ENCODE measurements around the gene ATXN1.

ATXN1 gene

DNA sequence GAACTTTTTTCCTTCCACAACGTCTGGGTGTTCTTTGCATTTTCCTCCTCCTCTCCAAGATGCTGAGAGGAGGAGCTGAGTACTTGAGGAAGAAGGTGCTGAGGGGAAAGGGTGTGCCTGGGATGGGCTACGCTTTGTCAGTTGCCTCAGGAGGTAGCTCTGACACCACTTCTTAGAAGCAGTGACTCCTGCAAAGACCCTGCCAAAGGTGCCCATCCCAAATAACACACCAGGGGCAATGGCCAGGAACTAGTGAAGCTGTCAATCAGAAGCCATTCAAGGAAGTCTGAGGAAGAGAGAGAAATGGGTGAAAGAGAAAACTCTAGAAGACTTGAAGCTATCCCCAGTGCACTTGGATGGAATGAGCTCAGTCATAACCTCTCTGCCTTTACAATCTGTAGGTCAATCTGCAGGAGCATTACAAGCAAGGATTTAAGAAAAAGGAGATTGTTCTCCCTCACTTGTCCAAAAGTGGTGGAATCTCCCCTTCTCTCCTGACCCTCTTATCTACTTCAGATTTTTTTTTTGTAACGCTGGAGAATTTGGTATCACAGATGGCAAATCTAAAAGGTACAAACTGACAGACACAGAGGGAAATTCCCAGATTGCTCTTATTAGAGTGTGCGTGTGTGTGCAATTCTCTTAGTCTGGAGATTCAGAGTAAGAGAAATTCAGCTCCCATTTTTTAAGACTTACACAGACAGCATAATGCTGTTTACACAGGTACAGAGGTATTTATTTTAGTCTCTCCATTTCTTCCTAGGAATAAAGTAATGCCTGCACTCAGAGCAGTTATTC is 280.3 kb downstream of the ATXN1 start:
- no peak for DNase-seq (ENCODE audit: extremely low spot score)
- TF ChIP-seq, protein P1, sequence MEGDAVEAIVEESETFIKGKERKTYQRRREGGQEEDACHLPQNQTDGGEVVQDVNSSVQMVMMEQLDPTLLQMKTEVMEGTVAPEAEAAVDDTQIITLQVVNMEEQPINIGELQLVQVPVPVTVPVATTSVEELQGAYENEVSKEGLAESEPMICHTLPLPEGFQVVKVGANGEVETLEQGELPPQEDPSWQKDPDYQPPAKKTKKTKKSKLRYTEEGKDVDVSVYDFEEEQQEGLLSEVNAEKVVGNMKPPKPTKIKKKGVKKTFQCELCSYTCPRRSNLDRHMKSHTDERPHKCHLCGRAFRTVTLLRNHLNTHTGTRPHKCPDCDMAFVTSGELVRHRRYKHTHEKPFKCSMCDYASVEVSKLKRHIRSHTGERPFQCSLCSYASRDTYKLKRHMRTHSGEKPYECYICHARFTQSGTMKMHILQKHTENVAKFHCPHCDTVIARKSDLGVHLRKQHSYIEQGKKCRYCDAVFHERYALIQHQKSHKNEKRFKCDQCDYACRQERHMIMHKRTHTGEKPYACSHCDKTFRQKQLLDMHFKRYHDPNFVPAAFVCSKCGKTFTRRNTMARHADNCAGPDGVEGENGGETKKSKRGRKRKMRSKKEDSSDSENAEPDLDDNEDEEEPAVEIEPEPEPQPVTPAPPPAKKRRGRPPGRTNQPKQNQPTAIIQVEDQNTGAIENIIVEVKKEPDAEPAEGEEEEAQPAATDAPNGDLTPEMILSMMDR (IDR thresholded peaks at IDR 0.05; ENCODE audit: control extremely low read depth, extremely low read depth, low read depth, missing control alignments) = no peak
- CTCF ChIA-PET = interaction anchor here (0.8 to 3.4 kb wide), 10 partner anchors 9 to 281 kb away, joined by 3 to 10 read pairs (median 3); partner anchors contain the start of gene ATXN1
- POLR2A ChIA-PET = interaction anchor here (0.7 to 1.1 kb wide), 2 partner anchors 106 to 281 kb away, joined by 3 to 6 read pairs; no protein-coding TSS in a partner anchor

DNA sequence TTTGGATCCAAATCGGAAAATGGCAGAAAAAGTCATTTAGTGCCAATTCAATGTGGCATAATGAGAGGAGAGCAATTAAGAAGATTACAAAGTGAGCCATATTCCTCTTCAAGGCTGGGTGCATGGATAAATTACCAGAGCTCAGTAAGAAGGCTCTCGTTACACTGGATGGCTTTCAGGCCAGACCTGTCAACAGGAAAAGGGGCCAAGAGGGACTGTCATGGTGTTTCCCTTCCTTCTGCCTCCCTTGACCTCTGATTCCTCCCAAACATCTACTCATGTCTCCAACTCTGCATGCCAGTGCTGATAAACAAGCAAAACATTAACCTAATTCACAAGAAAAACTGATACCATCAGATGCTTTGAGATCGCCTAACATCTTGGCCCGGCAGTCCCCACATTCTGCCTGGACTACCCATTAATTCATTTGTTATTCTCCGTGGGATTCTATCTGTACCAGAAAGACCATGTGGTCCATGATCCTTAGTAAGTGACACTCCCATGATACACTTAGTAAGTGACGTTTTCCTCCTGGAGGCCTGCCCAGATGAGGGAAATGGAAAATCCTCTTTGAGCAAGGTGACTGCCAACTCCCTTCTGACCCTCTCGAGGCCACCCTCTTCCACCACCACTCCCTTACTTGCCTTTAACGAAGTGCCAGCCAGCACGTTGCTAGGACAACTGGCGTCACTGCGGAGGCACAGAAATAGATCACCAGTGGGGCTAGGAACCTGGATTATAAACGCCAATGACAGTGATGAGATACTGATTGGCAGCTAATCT is 283.7 kb downstream of the ATXN1 start:
- DNase-seq (ENCODE audit: extremely low spot score) = no peak
- ChIA-PET POLR2A (no interaction called here), CTCF (interaction anchor here (1.4 to 2.5 kb wide), 3 partner anchors 15 to 53 kb away, joined by 3 to 8 read pairs (median 3); no protein-coding TSS in a partner anchor)
- TF ChIP-seq, protein P1 (IDR thresholded peaks at IDR 0.05; ENCODE audit: control extremely low read depth, extremely low read depth, low read depth, missing control alignments) = no peak

DNA sequence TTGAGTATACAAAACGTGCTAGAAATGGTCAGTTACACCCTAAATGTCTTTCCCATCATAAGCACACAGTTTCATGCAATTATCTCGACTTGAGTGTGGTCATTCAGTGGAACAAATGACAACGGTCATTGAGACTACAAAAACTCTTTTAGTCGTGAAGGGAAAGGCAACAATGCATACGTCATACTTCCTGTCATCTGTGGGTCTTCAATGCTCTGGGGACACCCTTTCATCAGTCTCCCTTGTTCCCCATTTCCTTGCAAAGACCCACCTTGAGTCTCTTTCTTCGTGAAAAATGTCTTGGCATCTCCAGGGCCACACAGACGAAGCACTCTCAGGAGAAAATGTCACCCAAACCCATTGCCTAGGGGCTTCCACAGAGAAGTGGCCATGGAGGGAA is 284.4 kb downstream of the ATXN1 start:
- peak; percentile 45 for DNase-seq (ENCODE audit: extremely low spot score)
- TF ChIP-seq, protein P1 (IDR thresholded peaks at IDR 0.05; ENCODE audit: control extremely low read depth, extremely low read depth, low read depth, missing control alignments) = no peak
- CTCF ChIA-PET = interaction anchor here (1.4 to 2.5 kb wide), 4 partner anchors 15 to 52 kb away, joined by 3 to 8 read pairs (median 4); no protein-coding TSS in a partner anchor
- POLR2A ChIA-PET = no interaction called here

DNA sequence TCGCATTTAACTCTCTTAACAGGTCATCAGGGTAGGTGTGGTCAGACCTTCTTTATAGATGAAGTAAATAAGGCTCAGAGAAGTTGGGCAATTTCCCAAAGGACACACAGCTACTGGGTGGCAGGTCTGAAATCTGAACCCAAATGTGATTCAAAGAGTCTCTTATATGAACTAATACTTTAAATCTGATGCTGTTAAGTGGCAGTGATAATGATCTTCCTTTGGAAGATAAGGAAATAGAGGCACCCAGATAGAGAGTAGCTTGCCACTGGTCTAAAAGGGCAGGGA is 285.8 kb downstream of the ATXN1 start:
- TF ChIP-seq, protein P1 (IDR thresholded peaks at IDR 0.05; ENCODE audit: control extremely low read depth, extremely low read depth, low read depth, missing control alignments) = no peak
- POLR2A ChIA-PET = no interaction called here
- CTCF ChIA-PET = interaction anchor here (0.9 to 1.8 kb wide), 2 partner anchors 34 to 36 kb away, joined by 3 to 6 read pairs; no protein-coding TSS in a partner anchor
- no peak for DNase-seq (ENCODE audit: extremely low spot score)

DNA sequence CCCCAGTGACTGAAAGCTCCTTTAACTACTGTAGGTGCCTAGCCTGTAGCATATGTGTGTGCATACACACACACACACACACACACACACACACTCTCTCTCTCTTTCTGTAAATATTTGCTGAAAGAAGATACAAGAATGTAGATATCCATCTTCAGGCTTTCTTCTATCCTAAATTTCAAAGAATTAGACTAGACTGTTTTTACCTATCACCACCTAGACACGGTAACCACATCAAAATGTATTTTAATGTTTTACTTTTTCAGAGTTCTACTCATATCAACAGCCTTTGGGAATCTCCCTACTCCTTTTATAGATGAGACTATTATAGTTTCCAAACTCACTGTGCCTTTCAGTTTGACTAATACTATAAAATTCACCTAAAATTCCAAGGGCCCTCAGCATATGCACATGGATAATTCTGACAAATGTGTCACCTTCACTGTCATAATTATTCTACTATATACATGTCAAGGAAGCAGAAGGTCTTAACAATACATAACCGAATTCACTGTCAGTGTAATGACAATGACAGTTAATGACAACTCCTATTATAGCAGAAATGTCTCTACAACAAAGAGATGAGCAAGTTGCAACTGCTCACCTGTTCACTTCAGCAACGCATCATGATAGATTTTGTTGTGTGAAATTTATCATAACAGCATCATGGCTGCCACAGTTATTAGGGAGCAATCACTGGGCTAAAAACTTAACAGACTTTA is 286.3 kb downstream of the ATXN1 start:
- TF ChIP-seq, protein P1 (IDR thresholded peaks at IDR 0.05; ENCODE audit: control extremely low read depth, extremely low read depth, low read depth, missing control alignments) = no peak
- DNase-seq (ENCODE audit: extremely low spot score) = no peak
- CTCF ChIA-PET = interaction anchor here (0.7 to 1.5 kb wide), 8 partner anchors 10 to 289 kb away, joined by 3 to 10 read pairs (median 4); no protein-coding TSS in a partner anchor
- POLR2A ChIA-PET = interaction anchor here (0.5 to 1.2 kb wide), 4 partner anchors 16 to 54 kb away, joined by 3 to 7 read pairs (median 4); no protein-coding TSS in a partner anchor

Measured in GM10248 (cell line).